Liver (tissue), 3 donors: ENCODE results near the gene YPEL2.

ENCODE experiments used
- JUND ChIP-seq, 2 donors: IDR thresholded peaks; 2 replicates each; pipeline ENCODE4 v1.6.1; 2016; ENCODE audit warnings: antibody characterized with exemption in 2 of 2
- TF ChIP-seq, protein P1 (sequence below): fragments of 150-350 bp; IDR thresholded peaks from 2 replicates; pipeline ENCODE4 v1.5.1; 2017; ENCODE audit warnings: improper control_type of control experiment, low read depth, low read length; ENCODE audit not compliant: missing input control
- donor health status: healthy.
- donor health status: healthy.

DNA sequence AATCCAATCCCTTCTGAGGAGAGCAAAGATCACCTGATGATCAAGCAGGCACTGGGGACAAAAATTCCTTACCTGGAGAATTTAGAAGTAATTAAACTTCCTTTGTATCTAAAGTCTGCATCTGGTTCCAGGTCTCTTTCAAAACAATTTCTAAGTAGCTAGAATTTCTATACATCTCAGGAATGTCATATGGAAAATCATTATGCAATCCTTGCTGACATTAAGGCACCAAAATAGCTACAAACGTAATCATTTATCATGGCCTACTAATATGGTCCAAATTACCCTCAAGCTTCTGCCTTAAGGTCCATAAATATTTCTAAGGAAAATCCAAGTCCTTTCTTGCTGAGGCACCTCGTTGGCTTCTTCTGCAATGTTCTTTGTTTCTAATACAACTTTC, 32.9 kb upstream of the YPEL2 start:
- TF ChIP-seq, protein P1, sequence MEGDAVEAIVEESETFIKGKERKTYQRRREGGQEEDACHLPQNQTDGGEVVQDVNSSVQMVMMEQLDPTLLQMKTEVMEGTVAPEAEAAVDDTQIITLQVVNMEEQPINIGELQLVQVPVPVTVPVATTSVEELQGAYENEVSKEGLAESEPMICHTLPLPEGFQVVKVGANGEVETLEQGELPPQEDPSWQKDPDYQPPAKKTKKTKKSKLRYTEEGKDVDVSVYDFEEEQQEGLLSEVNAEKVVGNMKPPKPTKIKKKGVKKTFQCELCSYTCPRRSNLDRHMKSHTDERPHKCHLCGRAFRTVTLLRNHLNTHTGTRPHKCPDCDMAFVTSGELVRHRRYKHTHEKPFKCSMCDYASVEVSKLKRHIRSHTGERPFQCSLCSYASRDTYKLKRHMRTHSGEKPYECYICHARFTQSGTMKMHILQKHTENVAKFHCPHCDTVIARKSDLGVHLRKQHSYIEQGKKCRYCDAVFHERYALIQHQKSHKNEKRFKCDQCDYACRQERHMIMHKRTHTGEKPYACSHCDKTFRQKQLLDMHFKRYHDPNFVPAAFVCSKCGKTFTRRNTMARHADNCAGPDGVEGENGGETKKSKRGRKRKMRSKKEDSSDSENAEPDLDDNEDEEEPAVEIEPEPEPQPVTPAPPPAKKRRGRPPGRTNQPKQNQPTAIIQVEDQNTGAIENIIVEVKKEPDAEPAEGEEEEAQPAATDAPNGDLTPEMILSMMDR: no peak
- TF ChIP-seq JUND (IDR thresholded peaks at IDR 0.05): no peak
